GM12878 (cell line): ENCODE results near the gene CXCR6. TPM values are rescaled to one million over a fixed set of nuclear protein-coding genes. Genes with fewer than 3 reads are reported as not detected.

Experiments used
- ATAC-seq: fragments of 200-7000 bp; cut with Tn5 transposase; 3 replicates; pipeline ENCODE4 v1.9.1; 2020; ENCODE audit warnings: mild to moderate bottlenecking, moderate library complexity
- BruUV-seq: library from RNA; stranded (reverse); fragments of 400-500 nt; replicated peaks from 2 replicates; lab custom pipeline; 2021; lab: Mats Ljungman, UMichigan
- CTCF ChIA-PET: fragments of 300-600 bp; sonication (Branson Sonifier 250); formaldehyde crosslinking; extraction: SDS; loops from one replicate; lab custom pipeline; 2021; ENCODE audit warnings: inconsistent platforms; lab: Yijun Ruan, JAX
- POLR2A ChIA-PET: fragments of 350-600 bp; formaldehyde crosslinking; extraction: SDS; loops from one replicate; lab custom pipeline; 2021; ENCODE audit warnings: inconsistent platforms; lab: Charles Lee
- RAD21 ChIA-PET: fragments of 300-600 bp; sonication (Branson Sonifier 250); formaldehyde crosslinking; loops from one replicate; lab custom pipeline; 2023; ENCODE audit warnings: antibody characterized with exemption; ENCODE audit not compliant: unreplicated experiment; lab: Charles Lee
- SMC1A ChIA-PET: fragments of 300-600 bp; sonication (Branson Sonifier 250); formaldehyde crosslinking; loops from one replicate; lab custom pipeline; 2023; ENCODE audit not compliant: unreplicated experiment, uncharacterized antibody; lab: Charles Lee
- DNase-seq: peaks from one replicate; pipeline ENCODE4 v3.0.0-alpha.2; 2011; ENCODE audit warnings: low read depth, low spot score
- FAIRE-seq: peaks from 3 replicates; lab custom pipeline; 2011; peaks lifted over from hg19 to GRCh38; lab: Jason Lieb, UNC
- H2AFZ ChIP-seq: 2 replicates; pipeline ENCODE4 v1.6.0; 2011; ENCODE audit warnings: low read depth, low read length, control low read depth; ENCODE audit not compliant: control insufficient read depth
- H3K27ac ChIP-seq: 2 replicates; pipeline ENCODE4 v1.5.1; 2011; ENCODE audit warnings: control low read depth; ENCODE audit not compliant: control insufficient read depth, insufficient read depth
- H3K27me3 ChIP-seq, 2 experiments: replicated peaks in 1 of 2; 2 replicates each; pipeline versions ENCODE4 v1.6.0 to v1.6.1; 2011; ENCODE audit warnings: low read length in 1 of 2; ENCODE audit not compliant: control insufficient read depth in 2 of 2, insufficient read depth in 2 of 2
- H3K36me3 ChIP-seq, 2 experiments: 2 replicates each; pipeline ENCODE4 v1.5.1; 2011; ENCODE audit warnings: low read length in 1 of 2; ENCODE audit not compliant: control insufficient read depth in 2 of 2, insufficient read depth in 2 of 2
- H3K4me1 ChIP-seq: 2 replicates; pipeline ENCODE4 v1.6.1; 2011; ENCODE audit warnings: mild to moderate bottlenecking, low read length, moderate library complexity, mixed read lengths; ENCODE audit not compliant: control insufficient read depth, insufficient read depth
- H3K4me2 ChIP-seq: 2 replicates; pipeline ENCODE4 v1.6.0; 2011; ENCODE audit warnings: control low read depth; ENCODE audit not compliant: control insufficient read depth, insufficient read depth
- H3K4me3 ChIP-seq: fragments of 200-600 bp; sonication (generic); 2 replicates; pipeline ENCODE4 v1.5.1; 2016
- H3K79me2 ChIP-seq: 2 replicates; pipeline ENCODE4 v1.6.0; 2011; ENCODE audit warnings: low read length; ENCODE audit not compliant: control insufficient read depth, insufficient read depth
- H3K9ac ChIP-seq: 2 replicates; pipeline ENCODE4 v1.8.0; 2011; ENCODE audit warnings: low read length, control low read depth, mixed read lengths; ENCODE audit not compliant: control insufficient read depth, insufficient read depth
- H3K9me3 ChIP-seq: replicated peaks from 3 replicates; pipeline ENCODE4 v1.5.1; 2011; ENCODE audit warnings: mild to moderate bottlenecking, low read length; ENCODE audit not compliant: control insufficient read depth, insufficient read depth
- H4K20me1 ChIP-seq: 2 replicates; pipeline ENCODE4 v1.6.0; 2011; ENCODE audit not compliant: control insufficient read depth, insufficient read depth
- ASH2L ChIP-seq: fragments of 300-600, 200-600 bp; sonication (generic); IDR thresholded peaks from 2 replicates; pipeline ENCODE4 v1.6.1; 2017; ENCODE audit warnings: low read depth, mild to moderate bottlenecking, borderline replicate concordance
- FOXM1 ChIP-seq: IDR thresholded peaks from 2 replicates; pipeline ENCODE4 v1.6.1; 2012; ENCODE audit warnings: low read depth, mild to moderate bottlenecking, inconsistent platforms, low read length, moderate library complexity
- JUND ChIP-seq: IDR thresholded peaks from 2 replicates; pipeline ENCODE4 v1.6.1; 2012; ENCODE audit warnings: low read depth, mild to moderate bottlenecking, low read length, improper control_type of control experiment, moderate library complexity
- SMC3 ChIP-seq: IDR thresholded peaks from 2 replicates; pipeline ENCODE4 v1.6.1; 2011; ENCODE audit warnings: low read length, improper control_type of control experiment, borderline replicate concordance
- WGBS: methylation state at CpG from one replicate; pipeline ENCODE4 v1.1.6; 2016; ENCODE audit warnings: low lambda C conversion rate; ENCODE audit not compliant: insufficient replicate concordance, insufficient coverage; ENCODE audit errors: missing lambda C conversion rate; 5-methylcytosine and 5-hydroxymethylcytosine counted together
- in situ Hi-C: fragments of 300-500 bp; cut with MboI; formaldehyde crosslinking; loops from 9 replicates; pipeline ENCODE4 v1.14.3; 2018; ENCODE audit warnings: mixed read lengths
- intact Hi-C: fragments of 100-400 bp; cut with micrococcal nuclease; formaldehyde crosslinking; loops from one replicate; pipeline ENCODE4 v1.14.2; 2022; ENCODE audit not compliant: unreplicated experiment
- polyA plus RNA-seq, 11 experiments: library from polyadenylated mRNA; depleted of rRNA in 4 of 11; unstranded in 6 of 11; stranded (reverse) in 5 of 11; fragments of >200 nt; fragmentation: Nextera tagmentation in 4 of 11; fragmentation: Illumina TruSeq in 1 of 11; extraction: Ambion mirVana in 4 of 11; extraction: Trizol in 1 of 11; gene quantifications; 1 replicate in 1 of 11; 2 replicates in 10 of 11; pipeline versions ENCODE4 v1.2.1 to v1.2.3, GENCODE V29; 2011 to 2016; ENCODE audit warnings: inconsistent platforms in 2 of 11, missing spikeins in 2 of 11, low read depth in 1 of 11
- total RNA-seq, 4 experiments: library from RNA; depleted of rRNA in 3 of 4; stranded (reverse); fragments of >200 nt in 3 of 4; fragmentation: Illumina TruSeq in 1 of 4; extraction: Trizol in 1 of 4; gene quantifications; 2 replicates each; pipeline versions ENCODE4 v1.2.1 to v1.2.3, GENCODE V29; 2013 to 2021
- TF ChIP-seq, protein P1 (sequence below): IDR thresholded peaks from 2 replicates; pipeline ENCODE4 v1.6.1; 2012; ENCODE audit warnings: low read depth, low read length, improper control_type of control experiment

Gene CXCR6
- total and polyA plus RNA-seq, 10 of the 15 experiments (the other 5 are each of a cell fraction or from before 2014, with no cell fraction given): 0.04 to 0.20 (median 0.12) TPM; not detected in 5

- Histone ChIP-seq H3K4me1 (peaks cover 7% of the 10 kb centered on the region), H3K79me2 (no peaks in the 10 kb centered on the region), H2AFZ (no peak overlapping the region), H3K27ac (no peak overlapping the region), H4K20me1 (no peaks in the 10 kb centered on the region), H3K9me3 (no peaks in the 10 kb centered on the region; the same call in 2 of the 3 replicates), H3K9ac (no peak overlapping the region), H3K4me3 (no peak overlapping the region), H3K36me3 (peaks cover 0 to 1% of the 10 kb centered on the region in 2 experiments; a peak in 2 of 4 replicates), H3K27me3 (no peaks in the 10 kb centered on the region), H3K4me2 (no peak overlapping the region)
- SMC1A ChIA-PET: interaction anchor here (0.9 to 21.6 kb wide), 26 partner anchors 9 to 440 kb away, joined by 3 to 523 read pairs (median 4); partner anchors contain the start of genes CCR1, CCR5 and FYCO1
- CTCF ChIA-PET: interaction anchor here (0.6 to 9.0 kb wide), 40 partner anchors 9 to 440 kb away, joined by 3 to 478 read pairs (median 6); partner anchors contain the start of genes CCR1, CCR5, FYCO1 and XCR1
- WGBS: 83% methylated on average over 4 of the region's 4 CpGs
- no TSS peak for BruUV-seq
- DNase-seq: no peak
- FAIRE-seq: no peak
- POLR2A ChIA-PET: interaction anchor here (4.5 kb wide), 1 partner anchor 139 kb away, joined by 29 read pairs; no protein-coding TSS in a partner anchor
- TF ChIP-seq JUND (no peak), SMC3 (no peak), ASH2L (no peak), FOXM1 (no peak)
- TF ChIP-seq, protein P1, sequence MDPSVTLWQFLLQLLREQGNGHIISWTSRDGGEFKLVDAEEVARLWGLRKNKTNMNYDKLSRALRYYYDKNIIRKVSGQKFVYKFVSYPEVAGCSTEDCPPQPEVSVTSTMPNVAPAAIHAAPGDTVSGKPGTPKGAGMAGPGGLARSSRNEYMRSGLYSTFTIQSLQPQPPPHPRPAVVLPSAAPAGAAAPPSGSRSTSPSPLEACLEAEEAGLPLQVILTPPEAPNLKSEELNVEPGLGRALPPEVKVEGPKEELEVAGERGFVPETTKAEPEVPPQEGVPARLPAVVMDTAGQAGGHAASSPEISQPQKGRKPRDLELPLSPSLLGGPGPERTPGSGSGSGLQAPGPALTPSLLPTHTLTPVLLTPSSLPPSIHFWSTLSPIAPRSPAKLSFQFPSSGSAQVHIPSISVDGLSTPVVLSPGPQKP: no peak
- intact Hi-C loops: loop anchor here (1.0 to 2.0 kb wide), 2 partner anchors 141 to 271 kb away; partner anchors contain the start of gene CCR1
- no peak for ATAC-seq
- RAD21 ChIA-PET: interaction anchor here (0.6 to 6.8 kb wide), 24 partner anchors 9 to 440 kb away, joined by 3 to 213 read pairs (median 6); partner anchors contain the start of genes CCR1, CCR5 and FYCO1
- in situ Hi-C loops: no loop called here
These were observed 5.2 kb upstream of the CXCR6 start for GRCh38 chr3:45938043-45938435.
